ENCODE measurements around the gene RPS16. TPM values are rescaled to one million over a fixed set of nuclear protein-coding genes. Genes with fewer than 3 reads are reported as not detected.

Gene RPS16
- total and polyA plus RNA-seq, 2 of the 13 experiments (the other 11 are each of a cell fraction or from before 2014, with no cell fraction given): 488 to 2,583 TPM

DNA sequence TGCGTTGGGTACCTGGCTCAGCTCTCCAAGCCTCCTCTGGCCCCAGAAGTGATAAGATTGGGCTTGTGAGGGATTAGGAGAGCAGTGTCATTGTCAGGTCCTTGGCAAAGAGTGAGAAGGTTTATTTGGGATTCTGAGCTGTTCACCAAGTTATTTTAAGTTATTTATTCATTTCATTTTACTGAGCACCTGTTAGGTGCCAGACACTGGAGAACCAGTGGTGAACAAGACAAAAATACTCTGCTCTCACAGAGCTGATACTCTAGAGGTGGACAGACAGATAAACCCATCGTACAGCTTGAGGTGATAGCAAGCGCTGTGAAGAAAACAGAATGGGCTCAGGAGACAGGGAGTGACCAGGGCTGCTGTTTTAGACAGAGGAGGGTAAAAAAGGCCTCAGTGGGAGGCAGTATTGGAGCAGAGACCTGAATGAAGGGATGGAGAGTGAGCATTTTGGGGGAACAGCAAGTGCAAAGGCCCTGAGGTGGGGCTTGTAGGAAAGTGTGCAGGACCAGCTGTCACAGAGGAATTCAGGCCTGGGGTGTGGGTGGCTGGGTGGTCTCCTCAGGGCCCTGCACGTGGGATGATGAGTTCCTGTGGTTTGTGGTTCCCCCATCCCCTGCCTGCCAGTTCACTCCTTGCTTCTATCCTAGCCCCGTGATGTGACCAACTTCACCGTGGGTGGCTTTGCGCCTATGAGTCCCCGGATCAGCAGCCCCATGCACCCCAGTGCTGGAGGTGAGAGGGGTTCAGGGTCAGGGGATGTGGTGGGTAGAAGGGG lies 36.2 kb upstream of the RPS16 start:
- intact Hi-C loops (cut with micrococcal nuclease; ENCODE audit: unreplicated experiment): no loop called here
- in situ Hi-C loops (cut with HindIII; ENCODE audit: extremely low pct_ligation_motif_present, low pct_unique_long_range_greater_than_20kb): no loop called here

More for the DNA sequence above, 36.2 kb upstream of the RPS16 start:
- Histone ChIP-seq H3K9ac (ENCODE audit: insufficient read depth, low read depth, low read length) (no peak overlapping the region), H4K20me1 (ENCODE audit: insufficient read depth, low read length) (no peaks in the 10 kb centered on the region), H3K4me1 (ENCODE audit: insufficient read depth, low read length) (no peaks in the 10 kb centered on the region), H2AFZ (ENCODE audit: low read length) (no peak overlapping the region), H3K4me3 (replicated peaks in 1 of 3; ENCODE audit: insufficient read depth in 1 of 3, low read depth in 2 of 3, low read length in 3 of 3) (no peak overlapping the region), H3K27ac (ENCODE audit: extremely low read length, insufficient read depth, low read length) (no peak overlapping the region), H3K27me3 (ENCODE audit: control insufficient read depth in 1 of 2, insufficient read depth in 2 of 2, low read length in 2 of 2) (no peaks in the 10 kb centered on the region; a peak in 1 of 5 replicates), H3K4me2 (ENCODE audit: low read depth, low read length) (no peak overlapping the region), H3K36me3 (replicated peaks in 1 of 2; ENCODE audit: control insufficient read depth in 1 of 2, insufficient read depth in 2 of 2, low read length in 2 of 2) (peaks cover 49 to 90% of the 10 kb centered on the region in 2 experiments), H3K9me3 (ENCODE audit: low read length) (no peaks in the 10 kb centered on the region), H3K79me2 (ENCODE audit: insufficient read depth, low read length) (no peaks in the 10 kb centered on the region)
- ChIA-PET CTCF (ENCODE audit: low intra/inter-chr PET ratio, low total read pairs) (no interaction called here), POLR2A (no interaction called here)
- WGBS (ENCODE audit: low lambda C conversion rate): 95% methylated on average over 4 of the region's 8 CpGs
- ATAC-seq (no peak), FAIRE-seq (no peak), DNase-seq (ENCODE audit: low spot score) (no peak)
- TF ChIP-seq, protein P1, sequence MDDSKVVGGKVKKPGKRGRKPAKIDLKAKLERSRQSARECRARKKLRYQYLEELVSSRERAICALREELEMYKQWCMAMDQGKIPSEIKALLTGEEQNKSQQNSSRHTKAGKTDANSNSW (CRISPR knock-in tag; IDR thresholded peaks at IDR 0.05; ENCODE audit: borderline replicate concordance): no peak
- TF ChIP-seq BCL6 (CRISPR knock-in tag; IDR thresholded peaks at IDR 0.05) (no peak), RELA (CRISPR knock-in tag; IDR thresholded peaks at IDR 0.05) (no peak), ELF4 (CRISPR knock-in tag; IDR thresholded peaks at IDR 0.05; ENCODE audit: borderline replicate concordance) (no peak), ZNF589 (CRISPR knock-in tag; conservative IDR thresholded peaks at IDR 0.05) (no peak), PCBP1 (IDR thresholded peaks at IDR 0.05; ENCODE audit: borderline replicate concordance, low read depth, low read length) (no peak), DNMT1 (CRISPR knock-in tag; IDR thresholded peaks at IDR 0.05) (no peak), SALL1 (CRISPR knock-in tag; IDR thresholded peaks at IDR 0.05) (no peak), MLLT10 (CRISPR knock-in tag; IDR thresholded peaks at IDR 0.05) (no peak), TBL1XR1 (IDR thresholded peaks at IDR 0.05; ENCODE audit: borderline replicate concordance, low read length, partially characterized antibody) (no peak), IKZF1 (IDR thresholded peaks at IDR 0.05) (no peak), CBX5 (CRISPR knock-in tag; IDR thresholded peaks at IDR 0.05; ENCODE audit: borderline replicate concordance) (no peak), ZNF451 (CRISPR knock-in tag; IDR thresholded peaks at IDR 0.05) (no peak), ZNF501 (CRISPR knock-in tag; IDR thresholded peaks at IDR 0.05) (no peak), MYC (CRISPR knock-in tag; IDR thresholded peaks at IDR 0.05; ENCODE audit: borderline replicate concordance) (no peak)
- TF ChIP-seq, protein P2, sequence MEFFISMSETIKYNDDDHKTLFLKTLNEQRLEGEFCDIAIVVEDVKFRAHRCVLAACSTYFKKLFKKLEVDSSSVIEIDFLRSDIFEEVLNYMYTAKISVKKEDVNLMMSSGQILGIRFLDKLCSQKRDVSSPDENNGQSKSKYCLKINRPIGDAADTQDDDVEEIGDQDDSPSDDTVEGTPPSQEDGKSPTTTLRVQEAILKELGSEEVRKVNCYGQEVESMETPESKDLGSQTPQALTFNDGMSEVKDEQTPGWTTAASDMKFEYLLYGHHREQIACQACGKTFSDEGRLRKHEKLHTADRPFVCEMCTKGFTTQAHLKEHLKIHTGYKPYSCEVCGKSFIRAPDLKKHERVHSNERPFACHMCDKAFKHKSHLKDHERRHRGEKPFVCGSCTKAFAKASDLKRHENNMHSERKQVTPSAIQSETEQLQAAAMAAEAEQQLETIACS (CRISPR knock-in tag; IDR thresholded peaks at IDR 0.05): no peak
- TF ChIP-seq, protein P3, sequence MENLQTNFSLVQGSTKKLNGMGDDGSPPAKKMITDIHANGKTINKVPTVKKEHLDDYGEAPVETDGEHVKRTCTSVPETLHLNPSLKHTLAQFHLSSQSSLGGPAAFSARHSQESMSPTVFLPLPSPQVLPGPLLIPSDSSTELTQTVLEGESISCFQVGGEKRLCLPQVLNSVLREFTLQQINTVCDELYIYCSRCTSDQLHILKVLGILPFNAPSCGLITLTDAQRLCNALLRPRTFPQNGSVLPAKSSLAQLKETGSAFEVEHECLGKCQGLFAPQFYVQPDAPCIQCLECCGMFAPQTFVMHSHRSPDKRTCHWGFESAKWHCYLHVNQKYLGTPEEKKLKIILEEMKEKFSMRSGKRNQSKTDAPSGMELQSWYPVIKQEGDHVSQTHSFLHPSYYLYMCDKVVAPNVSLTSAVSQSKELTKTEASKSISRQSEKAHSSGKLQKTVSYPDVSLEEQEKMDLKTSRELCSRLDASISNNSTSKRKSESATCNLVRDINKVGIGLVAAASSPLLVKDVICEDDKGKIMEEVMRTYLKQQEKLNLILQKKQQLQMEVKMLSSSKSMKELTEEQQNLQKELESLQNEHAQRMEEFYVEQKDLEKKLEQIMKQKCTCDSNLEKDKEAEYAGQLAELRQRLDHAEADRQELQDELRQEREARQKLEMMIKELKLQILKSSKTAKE (CRISPR knock-in tag; IDR thresholded peaks at IDR 0.05; ENCODE audit: borderline replicate concordance): no peak
- BruUV-seq (replicated peaks): no TSS peak

All from HepG2 (cell line).